PC-3 (cell line): ENCODE measurements around the gene MAD1L1. TPM values are rescaled to one million over a fixed set of nuclear protein-coding genes. Genes with fewer than 3 reads are reported as not detected.

Source experiments
- ATAC-seq: fragments of 200-7000 bp; cut with Tn5 transposase; 2 replicates; pipeline ENCODE4 v1.9.1; 2020; ENCODE audit warnings: mild to moderate bottlenecking, moderate library complexity
- BruUV-seq: library from RNA; stranded (reverse); fragments of 400-500 nt; replicated peaks from 2 replicates; lab custom pipeline; 2021; lab: Mats Ljungman, UMichigan
- CTCF ChIA-PET: fragments of 300-600 bp; sonication (Branson Sonifier 250); formaldehyde crosslinking; loops from one replicate; lab custom pipeline; 2022; ENCODE audit warnings: antibody characterized with exemption; lab: Charles Lee
- POLR2A ChIA-PET: fragments of 300-600 bp; sonication (Branson Sonifier 250); formaldehyde crosslinking; loops from one replicate; lab custom pipeline; 2022; ENCODE audit warnings: antibody characterized with exemption; ENCODE audit not compliant: unreplicated experiment; lab: Charles Lee
- DNase-seq: peaks from one replicate; pipeline ENCODE4 v3.0.0-alpha.2; 2015
- H2AFZ ChIP-seq: fragments of 300-600 bp; sonication (generic); 2 replicates; pipeline ENCODE4 v1.6.0; 2016; ENCODE audit warnings: antibody characterized with exemption, low read length
- H3F3A ChIP-seq: fragments of 300-600 bp; sonication (generic); one replicate; pipeline ENCODE4 v1.6.0; 2017; ENCODE audit warnings: antibody characterized with exemption, low read length, control low read depth, mild to moderate bottlenecking; ENCODE audit not compliant: unreplicated experiment
- H3K27ac ChIP-seq: fragments of 300-600 bp; sonication (generic); 2 replicates; pipeline ENCODE4 v1.5.1; 2016; ENCODE audit warnings: mild to moderate bottlenecking, low read length
- H3K27me3 ChIP-seq: fragments of 300-600 bp; sonication (generic); 2 replicates; pipeline ENCODE4 v1.6.1; 2016; ENCODE audit warnings: low read length, mixed read lengths
- H3K36me3 ChIP-seq: fragments of 300-600 bp; sonication (generic); 2 replicates; pipeline ENCODE4 v1.6.1; 2016; ENCODE audit warnings: low read depth, mixed run types, low read length, mixed read lengths
- H3K4me1 ChIP-seq: fragments of 300-600 bp; sonication (generic); 2 replicates; pipeline ENCODE4 v1.5.1; 2016; ENCODE audit warnings: low read length; ENCODE audit not compliant: insufficient read depth
- H3K4me2 ChIP-seq: fragments of 300-600 bp; sonication (generic); 2 replicates; pipeline ENCODE4 v1.6.0; 2016; ENCODE audit warnings: low read length
- H3K4me3 ChIP-seq: fragments of 300-600 bp; sonication (generic); 2 replicates; pipeline ENCODE4 v1.5.1; 2016; ENCODE audit warnings: mild to moderate bottlenecking, low read length, mixed read lengths
- H3K79me2 ChIP-seq: fragments of 300-600 bp; sonication (generic); 2 replicates; pipeline ENCODE4 v1.6.1; 2017; ENCODE audit warnings: low read length, mixed read lengths
- H3K9ac ChIP-seq: fragments of 300-600 bp; sonication (generic); 2 replicates; pipeline ENCODE4 v1.6.0; 2016; ENCODE audit warnings: mild to moderate bottlenecking, low read length
- H3K9me2 ChIP-seq: fragments of 300-600 bp; sonication (generic); replicated peaks from 2 replicates; pipeline ENCODE4 v1.6.1; 2016; ENCODE audit warnings: mixed run types, low read length, mixed read lengths
- H3K9me3 ChIP-seq: fragments of 300-600 bp; sonication (generic); 2 replicates; pipeline ENCODE4 v1.6.1; 2016; ENCODE audit warnings: low read length, mixed read lengths
- H4K20me1 ChIP-seq: fragments of 300-600 bp; sonication (generic); 2 replicates; pipeline ENCODE4 v1.6.1; 2016; ENCODE audit warnings: low read length, mixed read lengths
- EZH2 ChIP-seq: fragments of 300-600 bp; sonication (generic); IDR thresholded peaks from one replicate; pipeline ENCODE4 v1.6.1; 2017; ENCODE audit warnings: antibody characterized with exemption, mild to moderate bottlenecking, low read length; ENCODE audit not compliant: unreplicated experiment
- EZH2phosphoT487 ChIP-seq: fragments of 300-600 bp; sonication (generic); IDR thresholded peaks from 2 replicates; pipeline ENCODE4 v1.6.1; 2018; ENCODE audit warnings: mild to moderate bottlenecking, antibody characterized with exemption, low read length, borderline replicate concordance
- intact Hi-C: fragments of 100-400 bp; cut with micrococcal nuclease; formaldehyde crosslinking; loops from 2 replicates; pipeline ENCODE4 v1.9.0; 2023
- total RNA-seq: library from RNA; depleted of rRNA; stranded (reverse); fragments of >200 nt; gene quantifications from 2 replicates; pipeline ENCODE4 v1.2.3, GENCODE V29; 2014
- TF ChIP-seq, protein P1 (sequence below): fragments of 300-600 bp; sonication (generic); conservative IDR thresholded peaks from 2 replicates; pipeline ENCODE4 v1.5.1; 2017; ENCODE audit warnings: antibody characterized with exemption, low read depth, mild to moderate bottlenecking, low read length

The MAD1L1 gene
- total RNA-seq, 1 experiment from 2014 or later = 88.4 TPM

GRCh38 chr7:2094454-2095045 is 138.2 kb downstream of the MAD1L1 start:
- Histone ChIP-seq H3K4me1 (no peaks in the 10 kb centered on the region), H3K9me3 (no peaks in the 10 kb centered on the region), H3K27ac (no peak overlapping the region), H3K36me3 (no peaks in the 10 kb centered on the region), H4K20me1 (no peaks in the 10 kb centered on the region), H3K79me2 (no peaks in the 10 kb centered on the region), H3K9me2 (no peaks in the 10 kb centered on the region), H3K9ac (no peak overlapping the region), H3F3A (no peaks in the 10 kb centered on the region), H3K27me3 (no peaks in the 10 kb centered on the region), H3K4me3 (no peak overlapping the region), H2AFZ (no peak overlapping the region), H3K4me2 (no peak overlapping the region)
- ChIA-PET POLR2A (no interaction called here), CTCF (no interaction called here)
- intact Hi-C loops = no loop called here
- ATAC-seq (no peak), DNase-seq (no peak)
- no TSS peak for BruUV-seq
- TF ChIP-seq EZH2phosphoT487 (no peak), EZH2 (no peak)
- TF ChIP-seq, protein P1, sequence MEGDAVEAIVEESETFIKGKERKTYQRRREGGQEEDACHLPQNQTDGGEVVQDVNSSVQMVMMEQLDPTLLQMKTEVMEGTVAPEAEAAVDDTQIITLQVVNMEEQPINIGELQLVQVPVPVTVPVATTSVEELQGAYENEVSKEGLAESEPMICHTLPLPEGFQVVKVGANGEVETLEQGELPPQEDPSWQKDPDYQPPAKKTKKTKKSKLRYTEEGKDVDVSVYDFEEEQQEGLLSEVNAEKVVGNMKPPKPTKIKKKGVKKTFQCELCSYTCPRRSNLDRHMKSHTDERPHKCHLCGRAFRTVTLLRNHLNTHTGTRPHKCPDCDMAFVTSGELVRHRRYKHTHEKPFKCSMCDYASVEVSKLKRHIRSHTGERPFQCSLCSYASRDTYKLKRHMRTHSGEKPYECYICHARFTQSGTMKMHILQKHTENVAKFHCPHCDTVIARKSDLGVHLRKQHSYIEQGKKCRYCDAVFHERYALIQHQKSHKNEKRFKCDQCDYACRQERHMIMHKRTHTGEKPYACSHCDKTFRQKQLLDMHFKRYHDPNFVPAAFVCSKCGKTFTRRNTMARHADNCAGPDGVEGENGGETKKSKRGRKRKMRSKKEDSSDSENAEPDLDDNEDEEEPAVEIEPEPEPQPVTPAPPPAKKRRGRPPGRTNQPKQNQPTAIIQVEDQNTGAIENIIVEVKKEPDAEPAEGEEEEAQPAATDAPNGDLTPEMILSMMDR = no peak

- Histone ChIP-seq H3K4me3 (no peak overlapping the region), H3K27me3 (no peaks in the 10 kb centered on the region), H3K36me3 (no peaks in the 10 kb centered on the region), H3F3A (no peaks in the 10 kb centered on the region), H3K9me2 (no peaks in the 10 kb centered on the region), H4K20me1 (no peaks in the 10 kb centered on the region), H3K4me2 (no peak overlapping the region), H3K9ac (no peak overlapping the region), H3K79me2 (no peaks in the 10 kb centered on the region), H2AFZ (no peak overlapping the region), H3K27ac (no peak overlapping the region), H3K4me1 (no peaks in the 10 kb centered on the region), H3K9me3 (no peaks in the 10 kb centered on the region)
- BruUV-seq = no TSS peak
- DNase-seq (no peak), ATAC-seq (no peak; the same call in 1 of the 2 replicates)
- intact Hi-C loops = no loop called here
- CTCF ChIA-PET = no interaction called here
- TF ChIP-seq, protein P1 = no peak
- no peak for TF ChIP-seq EZH2
- TF ChIP-seq EZH2phosphoT487 = no peak
- POLR2A ChIA-PET = no interaction called here
Observed at GRCh38 chr7:2093843-2094220, 138.9 kb downstream of the MAD1L1 start.

DNA sequence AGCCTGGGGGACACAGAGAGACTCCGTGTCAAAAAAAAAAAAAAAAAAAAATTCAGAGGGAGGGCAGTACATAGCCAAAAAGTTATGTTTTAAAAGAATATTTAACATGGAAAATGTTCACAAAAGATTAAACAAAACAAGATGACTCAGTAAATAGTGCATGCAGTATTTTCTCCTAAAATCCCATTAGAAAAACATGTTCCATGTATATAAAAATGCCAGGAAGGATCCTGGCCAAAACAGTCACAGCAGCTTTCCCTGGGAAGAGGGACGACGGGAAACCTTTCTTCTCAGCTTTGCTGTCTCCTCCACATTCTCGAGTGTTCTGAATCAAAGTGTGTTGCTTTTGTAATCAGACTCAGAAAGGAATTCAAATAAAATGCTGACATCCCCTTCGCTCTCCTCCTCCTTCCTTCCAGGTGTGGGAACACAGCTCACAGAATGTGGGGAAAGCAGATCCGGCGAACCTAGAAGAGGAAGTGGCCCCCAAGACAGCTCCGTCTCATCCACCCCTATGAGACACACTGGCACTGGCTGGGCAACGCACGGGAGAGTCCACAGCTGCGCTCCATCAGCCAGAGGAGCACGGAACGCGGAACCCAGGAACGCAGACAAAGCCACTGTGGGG is 139.4 kb downstream of the MAD1L1 start:
- no peaks in the 10 kb centered on the region for H3K9me2 ChIP-seq
- H3K79me2 ChIP-seq = no peaks in the 10 kb centered on the region
- POLR2A ChIA-PET = no interaction called here
- H3K4me2 ChIP-seq = no peak overlapping the region
- no peaks in the 10 kb centered on the region for H3K9me3 ChIP-seq
- H3K27ac ChIP-seq = no peak overlapping the region
- H3K4me3 ChIP-seq = no peak overlapping the region
- intact Hi-C loops = no loop called here
- DNase-seq (no peak), ATAC-seq (peak; percentile 13; the same call in 1 of the 2 replicates)
- no peaks in the 10 kb centered on the region for H3F3A ChIP-seq
- H3K9ac ChIP-seq = no peak overlapping the region
- CTCF ChIA-PET = no interaction called here
- H3K36me3 ChIP-seq = no peaks in the 10 kb centered on the region
- no peaks in the 10 kb centered on the region for H4K20me1 ChIP-seq
- H2AFZ ChIP-seq = no peak overlapping the region
- BruUV-seq = no TSS peak
- TF ChIP-seq EZH2 (no peak), EZH2phosphoT487 (no peak)
- TF ChIP-seq, protein P1 = no peak
- H3K4me1 ChIP-seq = no peaks in the 10 kb centered on the region
- H3K27me3 ChIP-seq = no peaks in the 10 kb centered on the region
